ENCODE results near the gene PARVB. TPM values are rescaled to one million over a fixed set of nuclear protein-coding genes. Genes with fewer than 3 reads are reported as not detected.

Gene PARVB
- polyA plus RNA-seq, 1 experiment = 65.8 TPM

DNA sequence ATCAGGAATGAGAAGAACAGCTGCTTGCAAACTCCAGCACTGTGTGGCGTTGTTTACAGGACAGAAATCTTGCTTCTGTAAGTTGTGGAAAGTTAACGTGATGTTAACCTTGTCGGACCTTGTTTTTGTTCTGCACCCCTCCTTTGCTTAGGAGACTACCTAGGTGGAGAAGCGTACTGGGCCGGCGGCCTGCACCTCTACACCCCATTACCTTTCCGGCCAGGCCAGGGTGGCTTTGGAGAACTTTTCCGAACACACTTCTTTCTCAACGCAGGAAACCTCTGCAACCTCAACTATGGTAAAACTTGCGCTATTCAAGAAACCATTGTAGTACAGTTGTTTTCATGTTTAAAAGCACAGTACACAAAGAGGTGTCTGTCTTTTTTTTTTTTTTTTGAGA, 35.1 kb upstream of the PARVB start:
- TF ChIP-seq, protein P1, sequence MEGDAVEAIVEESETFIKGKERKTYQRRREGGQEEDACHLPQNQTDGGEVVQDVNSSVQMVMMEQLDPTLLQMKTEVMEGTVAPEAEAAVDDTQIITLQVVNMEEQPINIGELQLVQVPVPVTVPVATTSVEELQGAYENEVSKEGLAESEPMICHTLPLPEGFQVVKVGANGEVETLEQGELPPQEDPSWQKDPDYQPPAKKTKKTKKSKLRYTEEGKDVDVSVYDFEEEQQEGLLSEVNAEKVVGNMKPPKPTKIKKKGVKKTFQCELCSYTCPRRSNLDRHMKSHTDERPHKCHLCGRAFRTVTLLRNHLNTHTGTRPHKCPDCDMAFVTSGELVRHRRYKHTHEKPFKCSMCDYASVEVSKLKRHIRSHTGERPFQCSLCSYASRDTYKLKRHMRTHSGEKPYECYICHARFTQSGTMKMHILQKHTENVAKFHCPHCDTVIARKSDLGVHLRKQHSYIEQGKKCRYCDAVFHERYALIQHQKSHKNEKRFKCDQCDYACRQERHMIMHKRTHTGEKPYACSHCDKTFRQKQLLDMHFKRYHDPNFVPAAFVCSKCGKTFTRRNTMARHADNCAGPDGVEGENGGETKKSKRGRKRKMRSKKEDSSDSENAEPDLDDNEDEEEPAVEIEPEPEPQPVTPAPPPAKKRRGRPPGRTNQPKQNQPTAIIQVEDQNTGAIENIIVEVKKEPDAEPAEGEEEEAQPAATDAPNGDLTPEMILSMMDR (IDR thresholded peaks at IDR 0.05; ENCODE audit: insufficient read depth, low read depth, low read length) = no peak
- CTCF ChIA-PET = interaction anchor here (2.3 to 6.9 kb wide), 2 partner anchors 636 kb away, joined by 10 to 150 read pairs; no protein-coding TSS in a partner anchor
- peaks cover 24% of the 10 kb centered on the region for H3K36me3 ChIP-seq (ENCODE audit: control insufficient read depth, insufficient read depth, low read length)

DNA sequence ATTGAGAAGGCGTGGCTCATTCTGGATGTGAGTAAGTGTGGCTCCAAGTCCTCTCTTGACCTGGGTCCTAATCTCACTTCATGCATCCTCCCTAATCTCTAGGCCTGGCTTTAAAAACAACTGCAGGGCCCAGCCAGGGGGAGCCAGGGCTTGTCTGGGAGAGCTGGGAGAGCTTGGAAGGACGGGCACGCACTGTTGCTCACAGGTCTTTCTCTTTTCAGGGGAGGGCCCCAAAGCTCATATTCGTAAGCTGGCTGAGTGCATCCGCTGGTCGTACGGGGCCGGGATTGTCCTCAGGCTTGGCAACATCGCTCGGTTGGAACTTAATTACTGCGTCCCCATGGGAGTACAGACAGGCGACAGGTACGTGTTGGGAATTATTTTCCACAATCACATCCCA, 34.1 kb upstream of the PARVB start:
- no peak for DNase-seq (ENCODE audit: low read depth)
- ChIA-PET CTCF (interaction anchor here (0.9 to 6.9 kb wide), 2 partner anchors 578 to 635 kb away, joined by 3 to 150 read pairs; no protein-coding TSS in a partner anchor), POLR2A (no interaction called here)
- Histone ChIP-seq H3K4me3 (ENCODE audit: low read depth, low read length) (no peak overlapping the region), H3K36me3 (ENCODE audit: control insufficient read depth, insufficient read depth, low read length) (peaks cover 27% of the 10 kb centered on the region), H3K27me3 (ENCODE audit: control insufficient read depth, insufficient read depth, low read length) (no peaks in the 10 kb centered on the region)
- TF ChIP-seq, protein P1 (IDR thresholded peaks at IDR 0.05; ENCODE audit: insufficient read depth, low read depth, low read length) = no peak

More for the DNA sequence above, 35.1 kb upstream of the PARVB start:
- POLR2A ChIA-PET = no interaction called here
- Histone ChIP-seq H3K4me3 (ENCODE audit: low read depth, low read length) (no peak overlapping the region), H3K27me3 (ENCODE audit: control insufficient read depth, insufficient read depth, low read length) (no peaks in the 10 kb centered on the region)
- no peak for DNase-seq (ENCODE audit: low read depth)

DNA sequence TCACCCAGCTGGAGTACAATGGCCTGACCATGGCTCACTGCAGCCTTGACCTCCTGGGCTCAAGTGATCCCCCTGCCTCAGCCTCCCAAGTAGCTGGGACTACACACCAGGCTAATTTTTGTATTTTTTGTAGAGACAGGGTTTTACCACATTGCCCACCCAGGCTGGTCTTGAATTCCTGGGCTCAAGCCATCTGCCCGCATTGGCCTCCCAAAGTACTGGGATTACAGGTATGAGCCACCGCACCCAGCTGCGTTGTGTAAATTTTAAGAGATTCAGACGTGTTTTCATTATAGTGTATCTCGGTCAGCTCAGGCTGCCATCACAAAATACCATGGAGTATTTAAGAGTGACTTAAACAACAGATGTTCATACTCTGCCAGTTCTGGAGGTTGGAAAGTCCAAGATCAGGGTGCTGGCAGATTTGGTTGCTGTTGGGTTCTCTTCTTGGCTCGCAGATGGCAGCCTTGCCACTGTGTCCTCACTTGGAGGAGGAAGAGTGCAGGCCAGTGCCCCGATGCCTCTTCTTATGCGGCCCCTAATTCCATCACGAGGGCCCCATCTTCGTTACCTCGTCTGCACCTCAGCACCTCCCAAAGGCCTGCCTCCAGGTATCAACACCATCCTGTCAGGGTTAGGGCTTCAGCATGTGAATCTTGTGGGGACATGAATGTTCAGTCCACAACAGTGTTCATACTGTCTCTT, 32.6 kb upstream of the PARVB start:
- Histone ChIP-seq H3K4me3 (ENCODE audit: low read depth, low read length) (no peak overlapping the region), H3K27me3 (ENCODE audit: control insufficient read depth, insufficient read depth, low read length) (no peaks in the 10 kb centered on the region), H3K36me3 (ENCODE audit: control insufficient read depth, insufficient read depth, low read length) (peaks cover 36% of the 10 kb centered on the region)
- TF ChIP-seq, protein P1 (IDR thresholded peaks at IDR 0.05; ENCODE audit: insufficient read depth, low read depth, low read length) = no peak
- ChIA-PET POLR2A (no interaction called here), CTCF (interaction anchor here (0.8 to 6.9 kb wide), 6 partner anchors 9 to 634 kb away, joined by 3 to 150 read pairs (median 18); no protein-coding TSS in a partner anchor)
- no peak for DNase-seq (ENCODE audit: low read depth)

DNA sequence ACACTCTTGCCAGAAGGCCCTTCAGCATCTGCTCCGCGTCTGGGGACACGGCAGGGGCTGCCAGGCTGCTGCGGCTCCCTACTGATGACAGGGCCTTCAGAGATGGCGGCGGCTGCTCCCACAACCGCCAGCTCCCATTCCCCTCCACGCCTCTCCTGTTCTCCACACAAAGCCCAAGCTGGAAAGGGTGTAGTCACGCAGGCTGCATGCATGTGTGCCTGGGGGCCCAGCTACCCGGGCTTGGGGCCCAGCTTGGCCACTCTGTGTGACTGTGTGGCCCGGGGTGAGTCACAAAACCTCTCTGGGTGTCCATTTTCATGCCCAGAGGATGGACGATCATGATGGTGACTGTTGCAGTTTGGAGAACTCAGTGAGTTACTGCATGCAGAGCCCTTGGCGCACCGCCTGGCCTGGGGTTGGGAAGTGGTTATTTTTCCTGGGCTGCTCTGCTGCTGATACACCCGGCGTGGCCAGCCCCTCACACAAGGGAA, 31.7 kb upstream of the PARVB start:
- peak; percentile 41 for DNase-seq (ENCODE audit: low read depth)
- POLR2A ChIA-PET = no interaction called here
- no peaks in the 10 kb centered on the region for H3K27me3 ChIP-seq (ENCODE audit: control insufficient read depth, insufficient read depth, low read length)
- CTCF ChIA-PET = interaction anchor here (0.8 to 6.9 kb wide), 29 partner anchors 9 to 746 kb away, joined by 3 to 150 read pairs (median 7); no protein-coding TSS in a partner anchor
- TF ChIP-seq, protein P1 (IDR thresholded peaks at IDR 0.05; ENCODE audit: insufficient read depth, low read depth, low read length) = no peak
- peaks cover 40% of the 10 kb centered on the region for H3K36me3 ChIP-seq (ENCODE audit: control insufficient read depth, insufficient read depth, low read length)
- H3K4me3 ChIP-seq (ENCODE audit: low read depth, low read length) = no peak overlapping the region

DNA sequence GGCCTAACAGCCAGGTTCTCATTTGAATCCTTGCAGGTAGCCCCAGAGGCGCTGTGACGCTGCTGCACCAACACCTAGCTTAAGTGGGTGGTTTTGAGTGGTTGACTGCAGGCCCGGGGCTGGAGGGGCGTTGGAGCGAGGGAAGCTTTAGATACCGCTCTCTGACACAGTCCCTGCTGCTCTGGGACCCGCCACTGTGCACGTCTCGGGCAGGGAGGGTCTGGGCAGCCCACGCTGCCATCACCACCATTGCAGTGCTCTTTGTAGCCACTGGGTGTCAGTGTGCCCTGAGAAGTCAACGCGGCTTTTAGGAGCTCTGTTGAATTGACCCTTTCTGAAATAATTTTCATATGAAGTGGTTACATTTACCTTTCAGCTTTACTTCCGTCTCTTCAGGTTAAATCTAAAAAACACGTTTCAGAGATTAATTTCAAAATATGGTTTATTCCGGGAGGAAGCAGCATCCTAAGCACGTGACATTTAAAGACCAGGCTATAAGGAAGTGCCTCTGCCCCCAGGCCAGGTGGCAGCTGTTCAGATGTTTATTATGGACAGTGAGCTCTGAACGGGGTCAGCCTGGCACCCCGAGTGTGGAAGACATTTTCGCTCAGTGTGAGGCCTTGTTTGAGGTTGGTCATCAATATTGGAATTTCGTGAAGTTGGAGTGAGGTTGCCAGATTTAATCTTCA, 30.9 kb upstream of the PARVB start:
- TF ChIP-seq, protein P1 (IDR thresholded peaks at IDR 0.05; ENCODE audit: insufficient read depth, low read depth, low read length) = peak; percentile 96
- peaks cover 41% of the 10 kb centered on the region for H3K36me3 ChIP-seq (ENCODE audit: control insufficient read depth, insufficient read depth, low read length)
- DNase-seq (ENCODE audit: low read depth) = no peak
- ChIA-PET POLR2A (interaction anchor here (0.6 kb wide), 1 partner anchor 706 kb away, joined by 3 read pairs; no protein-coding TSS in a partner anchor), CTCF (interaction anchor here (0.5 to 6.9 kb wide), 59 partner anchors 8 to 1103 kb away, joined by 3 to 150 read pairs (median 4); partner anchors contain the start of gene PNPLA3)
- H3K27me3 ChIP-seq (ENCODE audit: control insufficient read depth, insufficient read depth, low read length) = no peaks in the 10 kb centered on the region
- no peak overlapping the region for H3K4me3 ChIP-seq (ENCODE audit: low read depth, low read length)

All from BJ (cell line).